Measurements from ENCODE around the gene PLEKHM3. TPM values are rescaled to one million over a fixed set of nuclear protein-coding genes. Genes with fewer than 3 reads are reported as not detected.

PLEKHM3 gene
- total RNA-seq, 3 donors from 2014 or later: 5.2 to 6.3 (median 5.4) TPM

DNA sequence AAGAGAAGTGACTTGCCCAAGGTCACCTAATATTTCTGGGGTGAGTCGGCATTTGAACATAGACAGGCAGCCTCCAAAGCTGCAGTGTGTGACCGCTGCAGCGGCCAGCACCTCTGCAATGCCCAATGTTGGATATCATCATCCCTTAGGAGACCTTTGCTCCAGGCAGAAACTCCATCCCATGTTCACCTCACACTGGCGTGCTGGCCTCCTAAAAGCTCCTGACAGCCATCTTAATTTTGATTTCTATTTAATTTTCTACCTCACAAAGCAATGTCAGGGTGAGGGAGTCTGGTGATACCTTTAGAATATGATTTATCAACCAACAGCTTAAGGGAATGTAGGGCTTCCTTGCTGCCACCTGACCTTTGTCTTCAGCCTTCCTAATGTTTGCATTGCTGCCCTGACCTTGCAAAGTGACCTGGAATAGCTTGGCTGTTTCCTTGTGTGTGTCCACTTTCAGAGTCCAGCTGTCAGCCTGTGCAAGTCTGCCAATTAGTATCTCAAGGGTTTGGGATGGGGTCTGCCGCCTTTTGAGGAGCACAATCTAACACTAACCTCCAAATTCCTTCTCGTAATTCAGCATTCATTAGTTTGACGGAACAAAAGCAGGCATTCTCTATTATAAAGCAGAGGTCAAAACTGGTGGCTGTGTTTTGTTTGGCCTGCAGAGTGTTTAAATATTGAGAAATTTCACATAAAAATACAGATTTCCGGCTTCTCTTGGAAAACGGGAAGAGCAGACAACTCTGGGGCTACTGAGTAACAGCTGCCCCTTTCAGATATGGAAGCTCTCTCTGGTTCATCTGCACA lies 127.6 kb downstream of the PLEKHM3 start:
- Mint-ChIP-seq H3K4me1 (ENCODE audit: low read depth) (no peaks in the 10 kb centered on the region), H3K36me3 (ENCODE audit: insufficient read depth) (peaks cover 26% of the 10 kb centered on the region), H3K4me3 (no peak overlapping the region), H3K27me3 (ENCODE audit: low read depth) (no peaks in the 10 kb centered on the region), H3K9me3 (no peaks in the 10 kb centered on the region)
- ATAC-seq: no peak
- no peak for DNase-seq

- H3K4me3 Mint-ChIP-seq: no peak overlapping the region
- H3K4me1 Mint-ChIP-seq (ENCODE audit: low read depth): no peaks in the 10 kb centered on the region
- no peak for ATAC-seq
Measured at GRCh38 chr2:207896525-207897285, 128.6 kb downstream of the PLEKHM3 start.

DNA sequence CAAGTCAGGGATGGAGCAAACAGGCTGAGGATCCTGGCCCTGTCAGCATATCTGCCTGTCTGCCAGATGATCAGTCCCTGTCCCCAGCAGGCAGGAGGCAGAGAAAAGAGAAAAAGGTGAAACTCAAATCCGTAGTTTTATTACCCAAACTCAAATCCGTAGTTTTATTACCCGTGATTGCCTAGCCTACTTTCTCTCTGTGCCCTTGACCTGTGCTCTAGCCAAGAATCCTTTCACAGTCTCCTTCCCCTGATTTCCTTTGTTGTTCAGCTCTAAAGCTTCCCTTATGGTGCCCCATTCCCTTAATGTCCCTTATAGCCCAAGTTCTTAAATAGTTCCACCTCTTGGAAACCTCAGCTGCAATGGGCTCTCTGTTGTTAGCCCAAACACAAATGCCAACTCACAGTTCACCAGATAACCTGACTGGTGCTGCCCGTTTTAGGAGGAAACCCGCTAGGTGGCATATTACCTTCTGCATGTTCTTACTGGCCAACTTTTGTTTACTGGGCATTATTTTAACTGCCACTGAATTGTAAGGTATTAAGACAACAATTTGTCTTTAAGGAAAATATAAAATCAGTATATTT lies 130.0 kb downstream of the PLEKHM3 start:
- peaks cover 13% of the 10 kb centered on the region for H3K36me3 Mint-ChIP-seq (ENCODE audit: insufficient read depth)
- H3K4me3 Mint-ChIP-seq: no peak overlapping the region
- no peaks in the 10 kb centered on the region for H3K4me1 Mint-ChIP-seq (ENCODE audit: low read depth)
- no peak for ATAC-seq
- no peak for DNase-seq
- H3K9me3 Mint-ChIP-seq: no peaks in the 10 kb centered on the region
- no peaks in the 10 kb centered on the region for H3K27me3 Mint-ChIP-seq (ENCODE audit: low read depth)

More at GRCh38 chr2:207896525-207897285, 128.6 kb downstream of the PLEKHM3 start:
- H3K27me3 Mint-ChIP-seq (ENCODE audit: low read depth): no peaks in the 10 kb centered on the region
- H3K9me3 Mint-ChIP-seq: no peaks in the 10 kb centered on the region
- DNase-seq: no peak
- peaks cover 24% of the 10 kb centered on the region for H3K36me3 Mint-ChIP-seq (ENCODE audit: insufficient read depth)

- ATAC-seq (no peak), DNase-seq (no peak)
- H3K36me3 Mint-ChIP-seq (ENCODE audit: insufficient read depth): peaks cover 2% of the 10 kb centered on the region
- H3K4me1 Mint-ChIP-seq (ENCODE audit: low read depth): peaks cover 2% of the 10 kb centered on the region
- H3K27me3 Mint-ChIP-seq (ENCODE audit: low read depth): no peaks in the 10 kb centered on the region
- no peak overlapping the region for H3K4me3 Mint-ChIP-seq
- no peaks in the 10 kb centered on the region for H3K9me3 Mint-ChIP-seq
Measured at GRCh38 chr2:207892716-207893402, 132.5 kb downstream of the PLEKHM3 start.

GRCh38 chr2:207891086-207891844 lies 134.1 kb downstream of the PLEKHM3 start:
- Mint-ChIP-seq H3K4me1 (ENCODE audit: low read depth) (peaks cover 2% of the 10 kb centered on the region), H3K9me3 (no peaks in the 10 kb centered on the region), H3K4me3 (no peak overlapping the region), H3K27me3 (ENCODE audit: low read depth) (no peaks in the 10 kb centered on the region), H3K36me3 (ENCODE audit: insufficient read depth) (peaks cover 2% of the 10 kb centered on the region)
- ATAC-seq (no peak), DNase-seq (no peak)

- Mint-ChIP-seq H3K36me3 (ENCODE audit: insufficient read depth) (peaks cover 5% of the 10 kb centered on the region), H3K27me3 (ENCODE audit: low read depth) (no peaks in the 10 kb centered on the region), H3K4me1 (ENCODE audit: low read depth) (peaks cover 2% of the 10 kb centered on the region), H3K9me3 (no peaks in the 10 kb centered on the region), H3K4me3 (no peak overlapping the region)
- DNase-seq (no peak), ATAC-seq (no peak)
Measured at GRCh38 chr2:207887500-207887899, 137.8 kb downstream of the PLEKHM3 start.

DNA sequence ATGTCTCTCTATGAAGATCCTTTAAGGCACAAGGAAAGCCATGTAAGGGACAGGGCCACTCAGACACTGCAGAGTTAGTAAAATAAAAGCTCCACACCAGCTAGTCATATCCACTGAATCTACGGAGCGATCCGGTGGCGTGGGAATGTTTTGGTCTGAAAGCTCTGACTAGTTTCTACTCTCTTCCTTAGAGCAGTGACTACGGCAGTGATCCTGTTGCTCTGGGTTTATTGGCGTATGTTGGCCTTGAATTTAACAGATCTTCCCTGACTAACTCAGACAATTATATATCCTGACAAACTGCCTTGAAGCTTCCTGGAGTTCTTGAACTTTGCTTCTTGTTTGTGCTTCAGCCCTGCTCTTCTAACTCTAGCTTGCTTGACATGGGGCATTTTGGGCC lies 140.3 kb downstream of the PLEKHM3 start:
- Mint-ChIP-seq H3K36me3 (ENCODE audit: insufficient read depth) (peaks cover 5% of the 10 kb centered on the region), H3K27me3 (ENCODE audit: low read depth) (no peaks in the 10 kb centered on the region), H3K4me3 (no peak overlapping the region), H3K9me3 (no peaks in the 10 kb centered on the region), H3K4me1 (ENCODE audit: low read depth) (peaks cover 2% of the 10 kb centered on the region)
- DNase-seq (no peak), ATAC-seq (no peak)

- Mint-ChIP-seq H3K27me3 (ENCODE audit: low read depth) (no peaks in the 10 kb centered on the region), H3K4me3 (no peak overlapping the region), H3K4me1 (ENCODE audit: low read depth) (peaks cover 2% of the 10 kb centered on the region), H3K36me3 (ENCODE audit: insufficient read depth) (peaks cover 5% of the 10 kb centered on the region), H3K9me3 (no peaks in the 10 kb centered on the region)
- ATAC-seq (no peak), DNase-seq (no peak)
Measured at GRCh38 chr2:207884127-207884526, 141.2 kb downstream of the PLEKHM3 start.

- no peaks in the 10 kb centered on the region for H3K27me3 Mint-ChIP-seq (ENCODE audit: low read depth)
- no peak for DNase-seq
- no peak overlapping the region for H3K4me3 Mint-ChIP-seq
- no peaks in the 10 kb centered on the region for H3K9me3 Mint-ChIP-seq
- peaks cover 2% of the 10 kb centered on the region for H3K4me1 Mint-ChIP-seq (ENCODE audit: low read depth)
- H3K36me3 Mint-ChIP-seq (ENCODE audit: insufficient read depth): peaks cover 5% of the 10 kb centered on the region
- no peak for ATAC-seq
Measured at GRCh38 chr2:207883002-207883780, 142.1 kb downstream of the PLEKHM3 start.

- H3K27me3 Mint-ChIP-seq (ENCODE audit: low read depth): no peaks in the 10 kb centered on the region
Measured at GRCh38 chr2:207881902-207882301, 143.4 kb downstream of the PLEKHM3 start.

GRCh38 chr2:207879536-207879935 lies 145.8 kb downstream of the PLEKHM3 start:
- H3K9me3 Mint-ChIP-seq: no peaks in the 10 kb centered on the region
- H3K4me3 Mint-ChIP-seq: no peak overlapping the region
- ATAC-seq (no peak), DNase-seq (no peak)
- H3K36me3 Mint-ChIP-seq (ENCODE audit: insufficient read depth): peaks cover 5% of the 10 kb centered on the region
- no peaks in the 10 kb centered on the region for H3K27me3 Mint-ChIP-seq (ENCODE audit: low read depth)
- no peaks in the 10 kb centered on the region for H3K4me1 Mint-ChIP-seq (ENCODE audit: low read depth)

More at GRCh38 chr2:207881902-207882301, 143.4 kb downstream of the PLEKHM3 start:
- Mint-ChIP-seq H3K9me3 (no peaks in the 10 kb centered on the region), H3K4me1 (ENCODE audit: low read depth) (no peaks in the 10 kb centered on the region), H3K36me3 (ENCODE audit: insufficient read depth) (peaks cover 5% of the 10 kb centered on the region), H3K4me3 (no peak overlapping the region)
- DNase-seq (no peak), ATAC-seq (no peak)

- DNase-seq (no peak), ATAC-seq (no peak)
- peaks cover 3% of the 10 kb centered on the region for H3K36me3 Mint-ChIP-seq (ENCODE audit: insufficient read depth)
- H3K4me3 Mint-ChIP-seq: no peak overlapping the region
- H3K4me1 Mint-ChIP-seq (ENCODE audit: low read depth): no peaks in the 10 kb centered on the region
- H3K27me3 Mint-ChIP-seq (ENCODE audit: low read depth): no peaks in the 10 kb centered on the region
- H3K9me3 Mint-ChIP-seq: no peaks in the 10 kb centered on the region
Measured at GRCh38 chr2:207876842-207877535, 148.3 kb downstream of the PLEKHM3 start.

Measured in activated T-cell treated with anti-CD3 and anti-CD28 coated beads, Interleukin-2, amount 50 U/mL, for 4 hours (primary cell).